Hematopoietic multipotent progenitor cell treated with erythropoietin and hydrocortisone succinate and interleukin-3 and kit ligand, for 15 days (in vitro differentiated cells): ENCODE measurements around the gene NIPBL.
"Not testable (repeated sequence)": the region's sequence is repeated elsewhere in the genome, so short reads cannot be mapped to it uniquely, and the experiment has no call there.

ENCODE experiments used
- DNase-seq: peaks from one replicate; pipeline ENCODE4 v3.0.0-alpha.2; 2015; ENCODE audit warnings: low spot score

The NIPBL gene

DNA sequence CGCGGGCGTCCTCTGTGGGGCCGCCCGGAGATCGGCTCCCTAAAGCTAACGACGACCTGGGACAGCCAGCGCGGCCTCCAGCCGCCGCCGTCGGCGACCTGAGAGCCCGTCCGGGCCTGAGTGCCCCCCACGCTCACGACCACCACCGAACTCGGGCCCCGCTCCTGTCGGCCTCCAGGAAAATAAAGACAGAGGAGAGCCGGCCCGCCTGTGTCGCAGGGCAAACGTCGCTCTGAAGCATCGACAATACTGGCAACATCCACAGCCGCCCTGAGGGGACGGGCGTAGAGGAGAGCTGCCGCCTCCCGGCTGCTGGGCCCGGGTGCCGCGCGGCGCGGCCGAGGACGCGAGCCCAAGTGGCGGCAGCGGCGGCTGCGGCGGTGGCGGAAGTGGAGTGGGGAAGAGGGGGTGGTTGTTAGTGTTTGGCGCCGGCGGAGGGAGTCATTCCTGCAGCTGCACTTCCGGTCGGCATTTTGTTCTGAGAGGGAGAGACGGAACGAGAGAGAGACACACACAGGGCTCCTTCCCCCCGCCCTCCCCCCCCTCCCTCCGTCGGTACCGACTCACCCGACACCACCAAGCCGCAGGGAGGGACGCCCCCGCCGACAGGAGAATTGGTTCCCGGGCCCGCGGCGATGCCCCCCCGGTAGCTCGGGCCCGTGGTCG lies at the start of gene NIPBL:
Gene NIPBL, plus strand, starts transcription at position 471 of the 666 bp plus-strand sequence. CDS start 76,928 bp downstream, outside the sequence.
- peak; percentile 90 for DNase-seq

- no peak for DNase-seq
Observed at GRCh38 chr5:36832274-36832673, 44.3 kb upstream of the NIPBL start.

DNA sequence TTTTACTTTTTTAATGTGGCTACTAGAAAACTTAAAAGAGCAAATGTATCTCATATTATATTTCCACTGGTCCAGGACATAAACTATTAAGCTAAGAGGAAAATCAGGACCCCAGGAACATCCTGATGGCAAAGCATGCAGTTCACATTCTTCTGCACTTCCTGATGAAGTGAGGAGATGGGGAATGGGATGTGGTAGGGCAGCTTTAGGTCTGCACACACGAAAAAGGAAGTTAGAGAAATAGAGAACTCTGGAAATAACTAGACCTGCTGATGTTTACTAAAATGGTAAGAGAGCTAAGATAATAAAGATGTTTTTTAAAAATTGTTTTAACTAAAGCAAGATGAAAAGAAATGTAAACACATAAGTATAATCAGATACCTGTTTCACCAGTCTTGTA lies 39.7 kb upstream of the NIPBL start:
- DNase-seq = no peak

- DNase-seq = no peak
Observed at GRCh38 chr5:36839489-36840476, 36.8 kb upstream of the NIPBL start.

DNA sequence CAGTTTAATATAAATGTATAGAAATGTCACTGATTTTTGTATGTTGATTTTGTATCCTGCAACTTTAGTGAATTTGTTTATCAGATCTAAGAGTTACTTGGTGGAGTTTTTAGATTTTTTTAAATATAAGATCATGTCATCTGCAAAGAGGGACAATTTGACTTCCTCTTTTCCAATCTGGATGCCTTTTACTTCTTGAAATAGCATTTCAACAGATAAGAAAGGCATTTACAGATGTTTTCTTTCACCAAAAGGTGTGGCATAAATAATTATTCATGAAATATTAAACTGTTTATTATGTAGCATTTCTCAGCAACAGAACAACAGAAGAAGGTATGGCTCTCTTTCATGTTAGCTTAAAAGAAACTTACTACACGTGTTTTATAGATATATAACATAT lies 34.9 kb upstream of the NIPBL start:
- DNase-seq = no peak

DNA sequence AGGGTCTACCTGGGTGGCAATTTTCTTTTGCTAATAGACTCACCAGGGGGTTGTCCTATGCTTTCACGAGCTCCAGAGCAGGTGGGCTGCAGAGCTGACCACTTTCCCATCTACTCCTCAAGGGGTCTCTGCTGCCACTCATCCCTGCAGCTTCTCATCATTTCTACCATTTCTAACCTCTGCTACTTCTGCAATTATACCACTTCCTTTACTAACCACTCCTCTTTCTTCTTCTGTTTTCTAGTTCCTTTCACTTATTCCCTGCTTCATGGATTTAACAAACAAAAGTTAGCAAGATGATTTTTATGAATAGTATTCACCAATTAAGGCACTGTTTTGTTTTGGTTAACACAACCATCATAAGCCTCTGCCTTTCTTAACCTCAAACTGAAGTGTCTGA lies 34.5 kb upstream of the NIPBL start:
- no peak for DNase-seq

GRCh38 chr5:36844305-36844704 lies 32.3 kb upstream of the NIPBL start:
- DNase-seq = no peak

DNA sequence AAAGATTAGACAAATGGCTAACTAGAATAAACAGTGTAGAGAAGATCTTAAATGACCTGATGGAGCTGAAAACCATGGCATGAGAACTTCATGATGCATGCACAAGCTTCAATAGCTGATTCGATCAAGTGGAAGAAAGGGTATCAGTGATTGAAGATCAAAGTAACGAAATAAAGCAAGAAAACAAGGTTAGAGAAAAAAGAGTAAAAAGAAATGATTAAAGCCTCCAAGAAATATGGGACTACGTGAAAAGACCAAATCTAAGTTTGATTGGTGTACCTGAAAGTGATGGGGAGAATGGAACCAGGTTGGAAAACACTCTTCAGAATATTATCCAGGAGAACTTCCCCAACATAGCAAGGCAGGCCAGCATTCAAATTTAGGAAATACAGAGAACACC lies 28.0 kb upstream of the NIPBL start:
- not testable (repeated sequence) for DNase-seq

DNA sequence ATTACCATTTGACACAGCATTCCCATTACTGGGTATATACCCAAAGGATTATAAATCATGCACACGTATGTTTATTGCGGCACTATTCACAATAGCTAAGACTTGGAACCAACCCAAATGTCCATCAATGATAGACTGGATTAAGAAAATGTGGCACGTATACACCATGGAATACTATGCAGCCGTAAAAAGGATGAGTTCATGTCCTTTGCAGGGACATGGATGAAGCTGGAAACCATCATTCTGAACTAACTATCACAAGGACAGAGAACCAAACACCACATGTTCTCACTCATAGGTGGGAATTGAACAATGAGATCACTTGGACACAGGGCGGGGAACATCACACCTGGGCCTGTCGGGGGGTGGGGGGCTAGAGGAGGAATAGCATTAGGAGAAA lies 23.7 kb upstream of the NIPBL start:
- not testable (repeated sequence) for DNase-seq

DNA sequence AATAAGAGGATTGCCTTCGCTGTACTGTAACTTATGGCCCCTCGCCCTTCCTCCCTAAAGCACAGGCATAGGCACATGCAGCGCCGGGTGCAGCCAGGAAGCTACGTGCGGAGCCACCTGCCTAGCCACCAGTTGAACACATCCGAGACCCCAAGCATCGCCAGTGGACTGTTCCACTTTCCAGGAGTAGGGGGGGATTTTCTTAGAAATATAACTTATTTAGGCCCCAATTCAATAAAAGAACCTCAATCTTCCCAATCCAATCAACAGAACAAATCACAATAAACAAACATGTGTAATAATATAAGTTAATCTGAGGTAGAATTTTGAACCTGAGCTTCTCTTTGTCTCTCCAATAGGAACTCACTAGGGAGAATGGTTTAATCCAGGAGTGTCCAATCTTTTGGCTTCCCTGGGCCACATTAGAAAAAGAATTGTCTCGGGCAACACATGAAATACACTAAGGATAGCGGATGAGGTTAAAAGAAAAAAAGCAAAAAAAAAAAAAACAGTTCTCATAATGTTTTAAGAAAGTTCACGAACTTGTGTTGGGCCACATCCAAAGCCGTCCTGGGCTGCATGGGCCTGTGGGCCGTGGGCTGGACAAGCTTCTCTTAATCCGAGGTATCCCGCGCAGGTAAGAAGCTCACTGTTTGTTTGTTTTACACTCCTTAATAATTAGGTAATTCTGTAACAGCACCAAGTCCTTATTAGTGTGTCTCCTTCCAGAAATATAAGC lies 22.0 kb upstream of the NIPBL start:
- no peak for DNase-seq

DNA sequence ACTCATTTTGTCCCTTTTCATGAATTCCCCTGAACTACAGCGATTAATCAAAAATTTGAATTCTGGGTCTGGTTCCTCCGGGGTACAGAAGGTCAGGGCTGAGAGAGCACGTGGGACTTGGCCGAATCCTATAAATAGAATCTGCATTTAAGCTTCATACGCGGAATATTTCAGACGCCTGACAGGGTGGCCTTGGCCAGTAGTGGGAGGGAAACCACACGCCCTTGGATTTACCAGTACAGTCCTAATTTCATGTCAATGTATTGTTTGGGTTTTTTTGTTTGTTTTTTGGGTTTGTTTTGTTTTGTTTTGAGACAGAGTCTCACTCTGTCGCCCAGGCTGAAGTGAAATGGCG lies 21.5 kb upstream of the NIPBL start:
- no peak for DNase-seq

GRCh38 chr5:36861871-36862270 lies 14.7 kb upstream of the NIPBL start:
- DNase-seq = no peak

DNA sequence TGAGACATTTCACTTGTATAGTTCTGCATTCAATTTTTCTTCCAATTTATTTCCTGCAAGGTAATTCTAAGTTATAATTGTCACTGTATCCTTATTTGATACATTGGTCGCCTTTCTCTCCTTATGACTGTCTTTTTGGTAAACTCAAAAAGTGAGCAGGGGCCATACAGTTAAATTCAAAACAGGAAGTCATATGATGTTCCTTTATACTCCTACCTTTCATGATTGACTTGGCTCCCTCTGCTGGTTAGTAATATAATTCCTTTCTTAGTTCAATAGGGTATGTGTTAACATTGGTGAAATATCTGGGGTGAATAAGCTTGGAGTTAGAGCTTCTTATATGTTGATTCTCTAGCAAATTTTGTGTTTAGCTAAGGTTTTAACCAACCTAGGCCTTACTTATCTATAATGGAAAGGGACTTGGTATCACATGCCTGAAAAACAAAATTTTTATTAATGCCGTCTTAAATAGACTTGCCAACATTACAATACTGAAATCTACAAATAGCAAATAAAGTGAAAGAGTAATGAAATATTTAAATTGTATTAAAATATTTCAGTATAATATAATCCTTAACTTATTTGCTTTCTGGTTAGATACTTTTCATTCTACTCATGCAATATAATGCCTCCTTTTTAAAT lies 6.0 kb upstream of the NIPBL start:
- peak; percentile 88 for DNase-seq

DNA sequence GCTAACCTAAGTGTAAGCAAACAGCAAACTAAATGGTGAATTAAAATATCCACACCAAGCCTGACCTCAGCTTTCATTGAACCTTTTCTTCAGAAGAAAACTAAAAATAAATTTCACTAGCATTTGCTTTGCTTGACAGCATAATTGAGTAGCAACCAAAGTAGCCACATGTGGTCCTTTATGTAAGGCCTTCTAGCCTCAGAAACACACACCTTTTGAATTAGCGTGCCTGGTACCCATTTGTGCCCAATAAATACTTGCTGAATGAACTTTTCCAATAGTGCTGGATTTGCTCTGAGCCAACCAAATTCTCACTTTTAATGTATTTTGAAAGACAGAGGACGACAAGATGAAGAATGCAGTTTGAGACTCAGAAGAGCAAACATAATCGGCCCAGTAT lies 2.1 kb upstream of the NIPBL start:
- DNase-seq = no peak

- DNase-seq = peak; percentile 57
Observed at GRCh38 chr5:36875051-36875789, 1.3 kb upstream of the NIPBL start.

DNA sequence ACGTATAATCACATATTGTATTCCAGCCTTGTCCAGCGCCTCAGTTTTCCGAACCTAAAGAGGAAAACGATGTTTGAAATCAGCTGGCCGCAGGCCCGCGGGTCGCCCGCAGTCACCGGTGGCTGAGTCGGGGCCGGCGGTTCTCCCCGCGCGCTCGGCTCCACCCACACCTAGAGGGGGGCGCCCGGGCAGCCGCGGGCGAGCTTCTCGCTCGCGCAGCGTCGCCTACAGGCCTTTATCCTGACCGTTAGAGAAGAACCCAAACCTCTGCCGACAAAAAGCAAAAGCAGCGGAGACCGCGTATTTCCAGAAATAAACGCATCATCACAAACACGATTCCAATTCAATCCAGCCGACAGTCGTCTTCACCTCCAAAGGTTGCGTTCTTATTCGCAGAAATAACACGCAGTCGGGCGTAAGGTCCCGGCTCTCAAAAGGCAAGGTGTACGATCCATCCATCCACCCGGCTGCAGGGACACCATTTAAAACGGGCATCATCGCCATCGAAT lies 725 bp upstream of the NIPBL start:
- DNase-seq = peak; percentile 83

DNA sequence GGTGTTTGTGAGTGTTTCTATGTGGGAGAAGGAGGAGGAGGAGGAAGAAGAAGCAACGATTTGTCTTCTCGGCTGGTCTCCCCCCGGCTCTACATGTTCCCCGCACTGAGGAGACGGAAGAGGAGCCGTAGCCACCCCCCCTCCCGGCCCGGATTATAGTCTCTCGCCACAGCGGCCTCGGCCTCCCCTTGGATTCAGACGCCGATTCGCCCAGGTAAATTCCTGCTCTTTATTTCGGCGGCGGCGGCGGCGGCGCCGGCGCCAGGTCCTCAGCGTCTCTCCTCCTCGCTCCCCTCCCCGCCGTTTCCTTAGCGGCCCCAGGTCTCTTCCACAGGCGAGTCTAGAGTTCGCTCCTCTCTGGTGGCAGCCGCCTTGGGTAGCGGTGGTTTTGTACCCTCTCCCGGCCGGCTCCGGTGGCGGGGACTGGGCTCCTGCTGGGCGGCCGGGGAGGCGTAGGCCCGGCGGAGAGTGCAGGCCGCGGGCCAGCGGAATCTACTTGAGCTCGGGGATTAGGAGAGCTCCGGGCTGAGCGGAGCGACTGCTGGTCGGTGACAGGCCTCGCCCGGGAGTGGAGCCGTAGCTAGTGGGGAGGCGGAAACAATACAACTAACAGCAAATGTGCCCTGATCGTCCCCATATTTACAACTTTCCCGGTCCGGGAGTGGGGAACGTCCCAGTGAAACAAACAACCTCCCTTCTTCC lies 547 bp downstream of the NIPBL start:
- peak; percentile 75 for DNase-seq

DNA sequence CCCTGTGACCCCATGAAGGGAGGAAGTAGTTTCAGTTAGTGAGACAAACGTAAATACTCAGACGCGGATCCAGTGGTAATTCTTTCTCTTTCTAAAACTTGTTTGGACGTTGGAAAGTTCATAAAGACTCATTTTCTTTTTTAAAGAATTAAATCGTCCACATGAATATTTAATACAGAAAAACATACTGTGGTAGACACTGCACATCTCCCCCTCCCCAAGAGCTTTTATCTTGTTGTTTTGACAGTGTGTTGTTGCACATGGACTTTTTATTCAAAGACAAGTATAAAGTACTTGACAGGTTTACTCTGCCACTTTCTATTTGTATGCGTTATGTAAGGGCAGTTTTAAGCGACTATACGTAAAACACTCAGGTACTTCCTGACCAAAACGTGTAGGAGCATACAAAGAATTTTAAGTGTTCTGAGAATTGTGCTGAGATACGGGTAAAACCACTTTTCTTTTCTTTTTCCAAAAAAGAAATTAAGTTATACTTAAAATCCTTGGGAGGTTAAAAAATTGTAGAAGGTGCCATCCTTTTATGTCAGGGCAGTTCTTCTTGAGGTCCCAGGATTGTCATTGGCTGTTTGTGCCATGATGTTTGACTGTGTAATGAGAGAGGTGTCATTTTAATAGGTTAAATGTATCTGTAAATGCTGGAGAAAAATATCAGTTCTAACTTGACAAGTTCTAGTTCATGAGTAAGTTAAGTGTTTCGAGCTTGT lies 1.3 kb downstream of the NIPBL start:
- DNase-seq = peak; percentile 74

DNA sequence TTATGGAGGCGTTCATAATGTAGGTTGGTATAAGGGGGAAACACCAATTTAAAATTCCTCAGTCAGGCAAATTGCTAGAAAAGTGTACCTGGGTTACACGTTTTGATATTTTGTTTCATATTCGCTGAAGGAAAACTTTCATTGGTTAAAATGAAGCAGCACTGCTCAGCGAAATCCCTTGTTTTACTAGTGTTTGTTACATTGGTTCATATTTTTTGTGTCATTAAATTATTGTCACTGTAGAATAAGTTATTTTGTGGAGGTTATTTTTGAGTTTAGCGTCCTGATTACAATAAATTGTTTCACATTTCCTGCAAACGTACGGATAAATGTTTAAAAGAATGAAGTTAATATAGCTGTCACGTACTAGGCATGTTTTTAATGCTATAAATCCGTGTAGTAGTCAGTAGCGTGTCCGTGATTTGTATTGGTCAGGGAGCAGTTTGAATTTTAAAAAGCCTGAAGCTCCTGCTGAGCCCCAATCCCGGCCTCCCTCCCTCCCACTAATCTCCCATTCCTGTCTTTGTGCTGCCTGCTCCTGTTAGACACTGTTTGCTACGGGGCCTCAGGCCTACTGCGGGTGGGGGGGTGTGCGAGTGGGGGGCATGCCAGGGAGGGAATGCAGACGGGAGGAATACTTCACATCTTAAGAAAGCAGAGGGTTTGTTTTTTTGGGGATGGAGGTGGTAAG lies 2.0 kb downstream of the NIPBL start:
- DNase-seq = no peak
